ENCODE measurements around the gene ZNF611.
"Not testable (repeated sequence)": the region's sequence is repeated elsewhere in the genome, so short reads cannot be mapped to it uniquely, and the experiment has no call there.

DNA sequence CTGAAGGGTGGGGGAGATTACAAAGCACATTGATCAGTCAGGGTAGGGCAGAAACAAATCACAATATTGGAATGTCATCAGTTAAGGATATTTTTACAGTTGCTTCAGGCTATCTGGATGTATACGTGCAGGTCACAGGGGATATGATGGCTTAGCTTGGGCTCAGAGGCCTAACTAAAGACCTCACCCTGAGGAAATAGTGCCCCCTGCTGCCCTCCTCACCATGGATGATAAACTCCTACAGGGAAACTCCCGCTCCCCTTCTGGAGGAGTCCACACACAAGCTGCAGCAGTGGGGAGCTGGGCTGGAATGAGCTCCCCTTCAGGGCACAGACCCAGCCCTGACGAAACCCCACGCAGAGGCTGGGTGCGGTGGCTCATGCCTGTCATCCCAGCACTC lies 35.3 kb downstream of the ZNF611 start:
- TF ChIP-seq, protein P1, sequence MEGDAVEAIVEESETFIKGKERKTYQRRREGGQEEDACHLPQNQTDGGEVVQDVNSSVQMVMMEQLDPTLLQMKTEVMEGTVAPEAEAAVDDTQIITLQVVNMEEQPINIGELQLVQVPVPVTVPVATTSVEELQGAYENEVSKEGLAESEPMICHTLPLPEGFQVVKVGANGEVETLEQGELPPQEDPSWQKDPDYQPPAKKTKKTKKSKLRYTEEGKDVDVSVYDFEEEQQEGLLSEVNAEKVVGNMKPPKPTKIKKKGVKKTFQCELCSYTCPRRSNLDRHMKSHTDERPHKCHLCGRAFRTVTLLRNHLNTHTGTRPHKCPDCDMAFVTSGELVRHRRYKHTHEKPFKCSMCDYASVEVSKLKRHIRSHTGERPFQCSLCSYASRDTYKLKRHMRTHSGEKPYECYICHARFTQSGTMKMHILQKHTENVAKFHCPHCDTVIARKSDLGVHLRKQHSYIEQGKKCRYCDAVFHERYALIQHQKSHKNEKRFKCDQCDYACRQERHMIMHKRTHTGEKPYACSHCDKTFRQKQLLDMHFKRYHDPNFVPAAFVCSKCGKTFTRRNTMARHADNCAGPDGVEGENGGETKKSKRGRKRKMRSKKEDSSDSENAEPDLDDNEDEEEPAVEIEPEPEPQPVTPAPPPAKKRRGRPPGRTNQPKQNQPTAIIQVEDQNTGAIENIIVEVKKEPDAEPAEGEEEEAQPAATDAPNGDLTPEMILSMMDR (IDR thresholded peaks at IDR 0.05; ENCODE audit: low read length): not testable (repeated sequence)
- TF ChIP-seq EZH2phosphoT487 (IDR thresholded peaks at IDR 0.05; ENCODE audit: low read length): not testable (repeated sequence)
